Nephron (organoid): Measurements from ENCODE around the gene ZNF552.

ENCODE experiments used
- H3K27ac Mint-ChIP-seq, 3 experiments: 2 replicates each; pipeline ENCODE4 v1.8.0; 2020; ENCODE audit warnings: mixed read lengths in 3 of 3, mild to moderate bottlenecking in 2 of 3, moderate library complexity in 1 of 3
- H3K27me3 Mint-ChIP-seq: 2 replicates; pipeline ENCODE4 v1.8.0; 2021; ENCODE audit warnings: low read depth, mild to moderate bottlenecking, moderate library complexity, mixed read lengths
- H3K36me3 Mint-ChIP-seq: 2 replicates; pipeline ENCODE4 v1.8.0; 2020; ENCODE audit warnings: low read depth, mixed read lengths
- H3K4me1 Mint-ChIP-seq: 2 replicates; pipeline ENCODE4 v1.8.0; 2020; ENCODE audit warnings: mixed read lengths
- H3K4me3 Mint-ChIP-seq, 3 experiments: 2 replicates each; pipeline ENCODE4 v1.8.0; 2020; ENCODE audit warnings: mild to moderate bottlenecking in 3 of 3, mixed read lengths in 3 of 3, moderate library complexity in 2 of 3
- H3K9me3 Mint-ChIP-seq: 2 replicates; pipeline ENCODE4 v1.8.0; 2020; ENCODE audit warnings: mixed read lengths
- TF ChIP-seq, protein P1 (sequence below), 3 experiments: fragments of 200-600 bp; sonication (generic); IDR thresholded peaks; one replicate each; pipeline ENCODE4 v1.5.0; 2021; ENCODE audit warnings: antibody characterized with exemption in 3 of 3; ENCODE audit not compliant: unreplicated experiment in 3 of 3

Gene ZNF552

DNA sequence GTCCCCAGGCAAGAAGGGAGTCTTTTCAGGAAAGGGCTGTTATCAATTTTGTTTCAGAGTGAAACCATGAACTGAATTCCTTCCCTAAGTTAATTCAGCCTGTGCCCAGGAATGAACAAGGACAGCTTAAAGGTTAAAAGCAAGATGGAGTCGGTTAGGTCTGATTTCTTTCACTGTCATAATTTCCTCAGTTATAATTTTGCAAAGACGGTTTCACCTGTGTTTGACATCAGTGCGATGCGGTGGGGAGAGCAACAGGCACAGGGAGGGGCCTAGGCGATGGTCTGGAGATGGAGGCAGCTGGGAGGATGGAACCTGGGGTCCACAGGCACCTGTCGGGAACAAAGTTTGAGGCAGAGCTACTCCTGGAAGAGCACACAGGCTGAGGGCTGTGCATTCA, 5.9 kb upstream of the ZNF552 start:
- Mint-ChIP-seq H3K27me3 (no peaks in the 10 kb centered on the region), H3K4me1 (peaks cover 45% of the 10 kb centered on the region), H3K4me3 (peak overlapping the region; percentile 94 to 99 (median 98)), H3K36me3 (peaks cover 33% of the 10 kb centered on the region), H3K27ac (peak overlapping the region; percentile 93 to 98 (median 96)), H3K9me3 (peaks cover 2% of the 10 kb centered on the region)
- TF ChIP-seq, protein P1, sequence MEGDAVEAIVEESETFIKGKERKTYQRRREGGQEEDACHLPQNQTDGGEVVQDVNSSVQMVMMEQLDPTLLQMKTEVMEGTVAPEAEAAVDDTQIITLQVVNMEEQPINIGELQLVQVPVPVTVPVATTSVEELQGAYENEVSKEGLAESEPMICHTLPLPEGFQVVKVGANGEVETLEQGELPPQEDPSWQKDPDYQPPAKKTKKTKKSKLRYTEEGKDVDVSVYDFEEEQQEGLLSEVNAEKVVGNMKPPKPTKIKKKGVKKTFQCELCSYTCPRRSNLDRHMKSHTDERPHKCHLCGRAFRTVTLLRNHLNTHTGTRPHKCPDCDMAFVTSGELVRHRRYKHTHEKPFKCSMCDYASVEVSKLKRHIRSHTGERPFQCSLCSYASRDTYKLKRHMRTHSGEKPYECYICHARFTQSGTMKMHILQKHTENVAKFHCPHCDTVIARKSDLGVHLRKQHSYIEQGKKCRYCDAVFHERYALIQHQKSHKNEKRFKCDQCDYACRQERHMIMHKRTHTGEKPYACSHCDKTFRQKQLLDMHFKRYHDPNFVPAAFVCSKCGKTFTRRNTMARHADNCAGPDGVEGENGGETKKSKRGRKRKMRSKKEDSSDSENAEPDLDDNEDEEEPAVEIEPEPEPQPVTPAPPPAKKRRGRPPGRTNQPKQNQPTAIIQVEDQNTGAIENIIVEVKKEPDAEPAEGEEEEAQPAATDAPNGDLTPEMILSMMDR (IDR thresholded peaks at IDR 0.05; ENCODE audit: unreplicated experiment in 3 of 3): no peak

DNA sequence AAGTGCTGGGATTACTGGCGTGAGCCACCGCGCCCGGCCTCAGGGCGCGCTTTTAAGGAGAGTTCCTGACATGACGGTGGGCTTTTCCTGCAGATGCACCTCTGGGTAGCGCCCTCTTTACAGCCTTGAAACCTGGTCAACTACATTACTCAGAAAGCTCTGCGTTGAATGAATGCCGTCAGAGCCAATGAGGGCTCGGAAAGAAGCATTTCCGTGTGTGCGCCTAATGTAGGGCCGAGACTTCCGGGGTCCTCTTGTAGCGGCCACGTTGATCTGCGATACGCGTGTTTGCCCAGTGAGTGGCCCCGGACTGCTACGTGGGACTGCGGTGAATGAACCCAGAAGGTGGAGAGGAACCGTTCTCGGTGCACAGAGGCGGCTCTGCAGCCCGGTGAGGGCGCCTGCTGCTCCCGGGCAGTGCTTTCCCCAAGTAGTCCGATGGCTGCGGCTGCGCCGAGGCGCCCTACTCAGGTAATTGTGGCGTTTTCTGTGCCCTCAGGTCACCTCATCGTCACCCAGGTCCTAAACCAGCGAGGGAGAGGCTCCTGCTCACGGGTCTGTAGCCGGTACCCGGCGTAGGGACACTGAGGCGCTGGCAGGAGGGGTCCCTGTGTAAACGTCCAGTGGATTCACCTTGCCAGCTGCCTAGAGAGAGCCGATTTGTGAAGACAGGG, 4.9 kb upstream of the ZNF552 start:
- H3K9me3 Mint-ChIP-seq: peaks cover 2% of the 10 kb centered on the region
- no peaks in the 10 kb centered on the region for H3K27me3 Mint-ChIP-seq
- TF ChIP-seq, protein P1 (IDR thresholded peaks at IDR 0.05; ENCODE audit: unreplicated experiment in 3 of 3): no peak
- H3K4me1 Mint-ChIP-seq: peaks cover 53% of the 10 kb centered on the region
- peaks cover 31% of the 10 kb centered on the region for H3K36me3 Mint-ChIP-seq
- peak overlapping the region; percentile 93 to 98 (median 96) for H3K27ac Mint-ChIP-seq
- peak overlapping the region; percentile 94 to 99 (median 98) for H3K4me3 Mint-ChIP-seq

DNA sequence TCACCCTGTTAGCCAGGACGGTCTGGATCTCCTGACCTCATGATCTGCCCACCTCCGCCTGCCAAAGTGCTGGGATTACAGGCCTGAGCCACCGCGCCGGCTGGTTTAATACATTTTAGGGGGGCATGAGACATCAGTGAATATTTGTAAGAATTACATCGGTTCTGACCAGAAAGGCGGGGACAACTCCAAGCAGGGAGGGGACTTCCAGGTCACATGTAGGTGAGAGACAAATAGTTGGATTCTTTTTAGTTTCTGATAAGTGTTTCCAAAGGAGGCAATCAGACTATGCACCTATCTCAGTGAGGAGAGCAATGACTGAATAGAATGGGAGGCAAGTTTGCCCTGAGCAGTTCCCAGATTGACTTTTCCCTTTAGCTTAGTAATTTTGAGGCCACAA, 3.7 kb upstream of the ZNF552 start:
- H3K4me3 Mint-ChIP-seq: peak overlapping the region; percentile 94 to 99 (median 98)
- peaks cover 58% of the 10 kb centered on the region for H3K4me1 Mint-ChIP-seq
- peaks cover 26% of the 10 kb centered on the region for H3K36me3 Mint-ChIP-seq
- TF ChIP-seq, protein P1 (IDR thresholded peaks at IDR 0.05; ENCODE audit: unreplicated experiment in 3 of 3): no peak
- peaks cover 2% of the 10 kb centered on the region for H3K9me3 Mint-ChIP-seq
- no peaks in the 10 kb centered on the region for H3K27me3 Mint-ChIP-seq
- H3K27ac Mint-ChIP-seq: peak overlapping the region; percentile 91 to 96 (median 93)

DNA sequence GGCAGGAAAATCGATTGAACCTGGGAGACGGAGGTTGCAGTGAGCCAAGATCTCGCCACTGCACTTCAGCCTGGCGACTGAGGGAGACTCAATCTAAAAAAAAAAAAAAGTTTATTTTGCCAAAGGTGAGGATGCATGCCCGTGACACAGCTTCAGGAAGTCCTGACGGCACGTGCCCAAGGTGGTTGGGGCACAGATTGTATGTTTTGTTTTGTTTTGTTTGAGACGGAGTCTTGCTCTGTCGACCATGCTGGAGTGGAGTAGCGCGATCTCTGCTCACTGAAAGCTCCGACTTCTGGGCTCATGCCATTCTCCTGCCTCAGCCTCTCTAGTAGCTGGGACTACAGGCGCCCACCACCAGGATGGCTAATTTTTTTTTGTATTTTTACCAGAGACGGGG, 3.3 kb upstream of the ZNF552 start:
- TF ChIP-seq, protein P1 (IDR thresholded peaks at IDR 0.05; ENCODE audit: unreplicated experiment in 3 of 3): no peak
- Mint-ChIP-seq H3K27me3 (no peaks in the 10 kb centered on the region), H3K27ac (peak overlapping the region; percentile 91 to 96 (median 93)), H3K4me1 (peaks cover 61% of the 10 kb centered on the region), H3K36me3 (peaks cover 27% of the 10 kb centered on the region), H3K9me3 (peaks cover 2% of the 10 kb centered on the region), H3K4me3 (peak overlapping the region; percentile 94 to 99 (median 98))

DNA sequence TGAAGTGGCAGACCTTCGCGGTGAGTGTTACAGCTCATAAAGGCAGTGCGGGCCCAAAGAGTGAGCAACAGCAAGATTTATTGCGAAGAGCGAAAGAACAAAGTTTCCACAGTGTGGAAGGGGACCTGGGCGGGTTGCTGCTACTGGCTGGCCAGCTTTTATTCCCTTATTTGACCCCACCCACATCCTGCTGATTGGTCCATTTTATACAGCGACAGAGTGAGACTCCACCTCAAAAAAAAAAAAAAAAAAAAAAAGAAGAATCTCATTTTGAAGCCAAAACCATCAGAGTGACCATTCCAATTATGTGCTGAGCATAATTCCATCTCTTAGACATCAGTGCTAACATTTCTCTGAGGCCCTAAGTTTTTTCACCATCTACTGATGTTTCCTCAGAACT, 1.9 kb upstream of the ZNF552 start:
- H3K4me3 Mint-ChIP-seq: peak overlapping the region; percentile 56 to 75 (median 75)
- H3K27me3 Mint-ChIP-seq: no peaks in the 10 kb centered on the region
- peak overlapping the region; percentile 52 to 98 (median 92) for H3K27ac Mint-ChIP-seq
- TF ChIP-seq, protein P1 (IDR thresholded peaks at IDR 0.05; ENCODE audit: unreplicated experiment in 3 of 3): no peak
- H3K9me3 Mint-ChIP-seq: no peaks in the 10 kb centered on the region
- H3K36me3 Mint-ChIP-seq: peaks cover 28% of the 10 kb centered on the region
- H3K4me1 Mint-ChIP-seq: peaks cover 62% of the 10 kb centered on the region
